A673 (cell line): Measurements from ENCODE around the gene NME5.

Experiments
- EZH2 ChIP-seq: fragments of 200-600 bp; sonication (generic); IDR thresholded peaks from 2 replicates; pipeline ENCODE4 v1.6.1; 2017; ENCODE audit warnings: borderline replicate concordance, low read depth, mild to moderate bottlenecking, mixed read lengths, antibody characterized with exemption, low read length; ENCODE audit not compliant: poor library complexity, severe bottlenecking
- TF ChIP-seq, protein P1 (sequence below): fragments of 300-800, 200-600 bp; sonication (generic); conservative IDR thresholded peaks from 2 replicates; pipeline ENCODE4 v1.5.1; 2017; ENCODE audit warnings: low read depth, mild to moderate bottlenecking, antibody characterized with exemption, low read length, moderate library complexity, mixed read lengths

DNA sequence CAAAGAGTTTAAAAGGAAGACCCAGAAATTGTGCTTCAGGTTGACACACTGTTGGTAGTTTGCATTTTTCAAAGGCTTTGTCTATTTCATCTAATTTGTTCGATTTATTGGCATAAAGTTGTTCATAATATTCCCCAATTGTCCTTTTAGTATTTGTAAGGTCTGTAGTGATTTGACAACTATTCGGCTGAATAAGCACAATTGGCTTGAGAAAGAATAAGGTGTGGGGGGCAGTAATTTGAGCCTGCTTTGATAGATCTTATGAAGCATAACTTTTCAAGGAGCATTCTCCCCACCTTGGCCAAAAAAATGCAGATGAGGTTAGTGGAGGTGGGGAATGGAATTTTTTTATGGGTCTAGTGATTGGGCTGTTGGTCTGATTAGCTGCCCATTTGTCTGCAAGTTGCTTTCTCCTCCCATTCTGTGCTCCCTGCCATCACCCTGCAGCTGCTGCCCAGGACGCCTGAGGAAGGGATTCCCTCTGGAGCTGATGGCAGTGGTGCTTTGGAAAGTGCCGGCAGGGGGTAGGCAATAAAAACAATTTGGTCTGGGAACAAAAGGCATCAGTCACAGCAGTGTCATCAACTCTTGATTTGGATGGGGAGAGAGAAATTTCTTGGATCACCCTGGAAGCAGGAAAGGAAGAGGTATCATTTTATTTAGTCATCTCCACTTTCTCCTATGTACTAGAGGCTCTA is 28.8 kb downstream of the NME5 start:
- TF ChIP-seq, protein P1, sequence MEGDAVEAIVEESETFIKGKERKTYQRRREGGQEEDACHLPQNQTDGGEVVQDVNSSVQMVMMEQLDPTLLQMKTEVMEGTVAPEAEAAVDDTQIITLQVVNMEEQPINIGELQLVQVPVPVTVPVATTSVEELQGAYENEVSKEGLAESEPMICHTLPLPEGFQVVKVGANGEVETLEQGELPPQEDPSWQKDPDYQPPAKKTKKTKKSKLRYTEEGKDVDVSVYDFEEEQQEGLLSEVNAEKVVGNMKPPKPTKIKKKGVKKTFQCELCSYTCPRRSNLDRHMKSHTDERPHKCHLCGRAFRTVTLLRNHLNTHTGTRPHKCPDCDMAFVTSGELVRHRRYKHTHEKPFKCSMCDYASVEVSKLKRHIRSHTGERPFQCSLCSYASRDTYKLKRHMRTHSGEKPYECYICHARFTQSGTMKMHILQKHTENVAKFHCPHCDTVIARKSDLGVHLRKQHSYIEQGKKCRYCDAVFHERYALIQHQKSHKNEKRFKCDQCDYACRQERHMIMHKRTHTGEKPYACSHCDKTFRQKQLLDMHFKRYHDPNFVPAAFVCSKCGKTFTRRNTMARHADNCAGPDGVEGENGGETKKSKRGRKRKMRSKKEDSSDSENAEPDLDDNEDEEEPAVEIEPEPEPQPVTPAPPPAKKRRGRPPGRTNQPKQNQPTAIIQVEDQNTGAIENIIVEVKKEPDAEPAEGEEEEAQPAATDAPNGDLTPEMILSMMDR: no peak
- TF ChIP-seq EZH2: no peak
